Vagina (tissue), 2 donors: Measurements from ENCODE around the gene GSG1L2.

Experiments
- CTCF ChIP-seq, 3 experiments: fragments of 450-650 bp in 2 of 3; fragments of 200-600 bp in 1 of 3; sonication (generic) in 1 of 3; IDR thresholded peaks; one replicate each; pipeline ENCODE4 v1.5.1; 2017 to 2019; ENCODE audit warnings: antibody characterized with exemption in 3 of 3, mild to moderate bottlenecking in 2 of 3, moderate library complexity in 2 of 3
- POLR2A ChIP-seq, 2 donors: fragments of 450-650 bp; IDR thresholded peaks; one replicate each; pipeline ENCODE4 v1.6.1; 2017; ENCODE audit warnings: antibody characterized with exemption in 2 of 2, mild to moderate bottlenecking in 2 of 2, moderate library complexity in 2 of 2
- POLR2AphosphoS5 ChIP-seq, 2 donors: sonication (generic); formaldehyde crosslinking; IDR thresholded peaks; one replicate each; pipeline ENCODE4 v1.9.0; 2017; ENCODE audit warnings: antibody characterized with exemption in 2 of 2, mild to moderate bottlenecking in 2 of 2, low read depth in 1 of 2; ENCODE audit not compliant: insufficient read depth in 1 of 2

- TF ChIP-seq CTCF (IDR thresholded peaks at IDR 0.05) = no peak
- no peak for TF ChIP-seq POLR2A (IDR thresholded peaks at IDR 0.05)
- no peak for TF ChIP-seq POLR2AphosphoS5 (IDR thresholded peaks at IDR 0.05; ENCODE audit: insufficient read depth in 1 of 2, low read depth in 1 of 2)
These were observed 46.7 kb upstream of the GSG1L2 start for GRCh38 chr17:9868552-9868951.
